Kidney epithelial cell (primary cell): ENCODE measurements around the gene ITPR1. TPM values are rescaled to one million over a fixed set of nuclear protein-coding genes. Genes with fewer than 3 reads are reported as not detected.

Experiments used
- DNase-seq: peaks from one replicate; pipeline ENCODE4 v3.0.0-alpha.2; 2010; ENCODE audit warnings: low read depth
- H3K27me3 ChIP-seq: 2 replicates; pipeline ENCODE4 v1.6.0; 2011; ENCODE audit warnings: low read length; ENCODE audit not compliant: control insufficient read depth, insufficient read depth
- H3K36me3 ChIP-seq: 2 replicates; pipeline ENCODE4 v1.5.1; 2011; ENCODE audit warnings: low read length; ENCODE audit not compliant: control insufficient read depth, insufficient read depth
- H3K4me3 ChIP-seq: 2 replicates; pipeline ENCODE4 v1.5.1; 2011; ENCODE audit warnings: low read depth, mild to moderate bottlenecking, control low read depth, low read length
- total RNA-seq: library from RNA; depleted of rRNA; stranded (reverse); fragments of >200 nt; gene quantifications from 2 replicates; pipeline ENCODE4 v1.2.3, GENCODE V29; 2015
- TF ChIP-seq, protein P1 (sequence below): IDR thresholded peaks from 2 replicates; pipeline ENCODE4 v1.5.1; 2011; ENCODE audit warnings: mild to moderate bottlenecking, moderate library complexity, low read length, control low read depth, inconsistent platforms; ENCODE audit not compliant: insufficient read depth, poor library complexity, severe bottlenecking

ITPR1 gene
- total RNA-seq, 1 donor from 2014 or later: 8.9 TPM

DNA sequence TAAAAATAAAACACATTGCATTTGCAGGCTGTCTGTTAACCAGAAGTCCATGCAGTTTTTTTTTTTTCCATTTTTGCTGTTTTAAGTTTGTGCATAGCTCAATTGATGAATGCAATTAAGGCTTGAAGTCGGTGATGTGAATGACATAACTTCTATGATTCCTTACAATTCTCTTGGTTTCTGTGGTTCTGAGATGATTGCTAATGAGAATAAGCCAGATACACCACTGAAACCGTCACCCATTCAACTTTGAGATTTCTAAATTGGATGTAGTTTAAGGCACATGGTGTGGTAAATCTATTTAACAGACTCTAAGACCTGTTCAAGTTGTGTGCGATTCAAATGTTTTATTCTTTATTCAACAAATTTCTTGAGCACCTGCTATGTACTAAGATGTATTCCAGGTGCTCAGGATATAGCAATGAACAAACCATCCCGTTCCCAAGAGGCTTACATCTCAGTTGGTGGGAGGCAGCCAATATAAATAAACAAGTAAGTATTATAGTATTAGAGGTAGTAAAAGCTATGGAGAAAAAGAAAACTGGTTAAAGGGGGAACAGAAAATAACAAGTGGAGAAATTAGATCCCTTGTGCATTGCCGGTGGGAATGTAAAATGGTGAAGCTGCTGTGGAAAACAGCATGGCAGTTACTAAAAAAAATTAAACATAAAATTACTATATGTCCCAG is 4.0 kb downstream of the ITPR1 start:
- TF ChIP-seq, protein P1, sequence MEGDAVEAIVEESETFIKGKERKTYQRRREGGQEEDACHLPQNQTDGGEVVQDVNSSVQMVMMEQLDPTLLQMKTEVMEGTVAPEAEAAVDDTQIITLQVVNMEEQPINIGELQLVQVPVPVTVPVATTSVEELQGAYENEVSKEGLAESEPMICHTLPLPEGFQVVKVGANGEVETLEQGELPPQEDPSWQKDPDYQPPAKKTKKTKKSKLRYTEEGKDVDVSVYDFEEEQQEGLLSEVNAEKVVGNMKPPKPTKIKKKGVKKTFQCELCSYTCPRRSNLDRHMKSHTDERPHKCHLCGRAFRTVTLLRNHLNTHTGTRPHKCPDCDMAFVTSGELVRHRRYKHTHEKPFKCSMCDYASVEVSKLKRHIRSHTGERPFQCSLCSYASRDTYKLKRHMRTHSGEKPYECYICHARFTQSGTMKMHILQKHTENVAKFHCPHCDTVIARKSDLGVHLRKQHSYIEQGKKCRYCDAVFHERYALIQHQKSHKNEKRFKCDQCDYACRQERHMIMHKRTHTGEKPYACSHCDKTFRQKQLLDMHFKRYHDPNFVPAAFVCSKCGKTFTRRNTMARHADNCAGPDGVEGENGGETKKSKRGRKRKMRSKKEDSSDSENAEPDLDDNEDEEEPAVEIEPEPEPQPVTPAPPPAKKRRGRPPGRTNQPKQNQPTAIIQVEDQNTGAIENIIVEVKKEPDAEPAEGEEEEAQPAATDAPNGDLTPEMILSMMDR: no peak
- no peak for DNase-seq
- no peaks in the 10 kb centered on the region for H3K36me3 ChIP-seq
- H3K4me3 ChIP-seq: no peak overlapping the region
- H3K27me3 ChIP-seq: no peaks in the 10 kb centered on the region

- no peak for DNase-seq
- no peak overlapping the region for H3K4me3 ChIP-seq
- TF ChIP-seq, protein P1: no peak
- no peaks in the 10 kb centered on the region for H3K36me3 ChIP-seq
- H3K27me3 ChIP-seq: no peaks in the 10 kb centered on the region
Observed at GRCh38 chr3:4497843-4498324, 4.7 kb downstream of the ITPR1 start.

- Histone ChIP-seq H3K4me3 (no peak overlapping the region), H3K36me3 (no peaks in the 10 kb centered on the region), H3K27me3 (no peaks in the 10 kb centered on the region)
- DNase-seq: no peak
- TF ChIP-seq, protein P1: no peak
Observed at GRCh38 chr3:4498446-4498845, 5.3 kb downstream of the ITPR1 start.

DNA sequence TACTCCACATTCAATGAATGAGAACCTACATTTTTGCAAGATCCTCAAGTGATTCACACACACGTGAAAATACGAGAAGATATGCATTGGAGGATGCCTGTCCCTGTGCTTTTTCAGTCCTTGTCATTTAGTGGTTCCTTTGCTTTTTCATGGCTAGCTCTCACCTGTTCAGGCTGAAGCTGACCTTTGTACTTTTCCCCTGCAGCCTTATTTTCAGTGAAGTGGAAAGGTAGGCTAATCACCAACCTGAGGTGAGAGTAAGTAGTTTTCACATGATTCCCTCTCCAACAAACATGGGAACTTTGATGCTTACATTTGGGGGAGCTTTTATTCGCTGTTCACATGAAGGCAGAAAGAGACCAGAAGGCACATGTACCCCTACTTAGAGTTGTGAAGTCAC is 8.3 kb downstream of the ITPR1 start:
- H3K27me3 ChIP-seq: no peaks in the 10 kb centered on the region
- H3K4me3 ChIP-seq: no peak overlapping the region
- H3K36me3 ChIP-seq: no peaks in the 10 kb centered on the region
- DNase-seq: no peak
- TF ChIP-seq, protein P1: no peak

GRCh38 chr3:4501927-4502326 is 8.8 kb downstream of the ITPR1 start:
- no peak for DNase-seq
- Histone ChIP-seq H3K27me3 (no peaks in the 10 kb centered on the region), H3K36me3 (no peaks in the 10 kb centered on the region), H3K4me3 (no peak overlapping the region)
- TF ChIP-seq, protein P1: no peak

- Histone ChIP-seq H3K36me3 (no peaks in the 10 kb centered on the region), H3K27me3 (no peaks in the 10 kb centered on the region), H3K4me3 (no peak overlapping the region)
- no peak for DNase-seq
- TF ChIP-seq, protein P1: no peak
Observed at GRCh38 chr3:4503050-4503449, 9.9 kb downstream of the ITPR1 start.
